Activated naive CD8-positive, alpha-beta T cell treated with anti-CD3 and anti-CD28 coated beads, Interleukin-2, amount 50 U/mL, for 24 hours (primary cell): ENCODE measurements around the gene SP4.

Experiments used
- ATAC-seq: fragments of 150-1000 bp; cut with Tn5 transposase; one replicate; pipeline ENCODE4 v1.10.0; 2021
- DNase-seq: peaks from one replicate; pipeline ENCODE4 v3.0.0; 2021
- H3K27ac Mint-ChIP-seq: one replicate; pipeline ENCODE4 v1.8.0; 2021; ENCODE audit warnings: mild to moderate bottlenecking, mixed read lengths
- H3K27me3 Mint-ChIP-seq: one replicate; pipeline ENCODE4 v1.8.0; 2021; ENCODE audit warnings: mixed read lengths
- H3K36me3 Mint-ChIP-seq: one replicate; pipeline ENCODE4 v1.8.0; 2021; ENCODE audit warnings: low read depth, mixed read lengths
- H3K4me1 Mint-ChIP-seq: one replicate; pipeline ENCODE4 v1.8.0; 2021; ENCODE audit warnings: mixed read lengths
- H3K4me3 Mint-ChIP-seq: one replicate; pipeline ENCODE4 v1.8.0; 2021; ENCODE audit warnings: mild to moderate bottlenecking, moderate library complexity, mixed read lengths
- H3K9me3 Mint-ChIP-seq: one replicate; pipeline ENCODE4 v1.8.0; 2021; ENCODE audit warnings: mixed read lengths

Gene SP4

GRCh38 chr7:21426286-21427181, 1.3 kb upstream of the SP4 start:
- H3K9me3 Mint-ChIP-seq: no peaks in the 10 kb centered on the region
- ATAC-seq: no peak
- H3K27me3 Mint-ChIP-seq: no peaks in the 10 kb centered on the region

GRCh38 chr7:21427182-21427870, 557 bp upstream of the SP4 start:
- peak overlapping the region; percentile 99 for H3K27ac Mint-ChIP-seq
- peak; percentile 99 for DNase-seq
- peak; percentile 82 for ATAC-seq
- no peaks in the 10 kb centered on the region for H3K27me3 Mint-ChIP-seq
- H3K4me3 Mint-ChIP-seq: peak overlapping the region; percentile 94
- H3K4me1 Mint-ChIP-seq: peaks cover 48% of the 10 kb centered on the region
- no peaks in the 10 kb centered on the region for H3K9me3 Mint-ChIP-seq
- peaks cover 16% of the 10 kb centered on the region for H3K36me3 Mint-ChIP-seq

More at GRCh38 chr7:21426286-21427181, 1.3 kb upstream of the SP4 start:
- Mint-ChIP-seq H3K4me3 (peak overlapping the region; percentile 78), H3K36me3 (peaks cover 16% of the 10 kb centered on the region), H3K4me1 (peaks cover 41% of the 10 kb centered on the region), H3K27ac (peak overlapping the region; percentile 79)
- no peak for DNase-seq

DNA sequence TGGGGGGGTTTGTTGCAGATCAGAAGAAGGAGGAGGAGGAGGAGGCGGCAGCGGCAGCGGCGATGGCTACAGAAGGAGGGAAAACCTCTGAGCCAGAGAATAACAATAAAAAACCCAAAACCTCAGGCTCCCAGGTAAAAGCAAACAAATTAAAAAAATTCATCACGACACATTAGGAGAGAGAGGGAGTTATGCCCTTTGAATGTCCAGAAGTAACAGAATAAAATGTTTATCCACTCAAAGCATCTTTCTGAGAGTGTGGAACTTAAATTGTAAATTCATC, 717 bp downstream of the SP4 start:
- H3K9me3 Mint-ChIP-seq: no peaks in the 10 kb centered on the region
- ATAC-seq (no peak), DNase-seq (no peak)
- peaks cover 23% of the 10 kb centered on the region for H3K36me3 Mint-ChIP-seq
- H3K27ac Mint-ChIP-seq: peak overlapping the region; percentile 89
- H3K4me3 Mint-ChIP-seq: peak overlapping the region; percentile 98
- H3K4me1 Mint-ChIP-seq: peaks cover 61% of the 10 kb centered on the region
- no peaks in the 10 kb centered on the region for H3K27me3 Mint-ChIP-seq

DNA sequence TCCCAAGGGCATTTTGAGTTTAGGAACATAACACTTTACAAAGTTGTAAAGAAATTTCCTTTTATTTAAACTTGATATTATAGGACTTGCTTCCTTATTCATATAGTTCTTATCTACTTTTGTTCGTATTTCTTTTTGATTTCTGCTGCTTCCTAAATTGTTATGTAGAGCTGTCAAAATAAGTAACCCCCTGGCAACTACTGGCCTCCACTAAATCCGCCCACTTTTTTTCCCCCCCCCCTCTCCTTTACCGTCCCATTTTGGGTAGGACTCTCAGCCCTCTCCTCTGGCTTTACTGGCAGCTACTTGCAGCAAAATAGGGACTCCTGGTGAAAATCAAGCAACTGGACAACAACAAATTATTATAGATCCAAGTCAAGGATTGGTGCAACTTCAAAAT, 1.1 kb downstream of the SP4 start:
- no peak for ATAC-seq
- Mint-ChIP-seq H3K4me3 (peak overlapping the region; percentile 98), H3K9me3 (no peaks in the 10 kb centered on the region), H3K4me1 (peaks cover 65% of the 10 kb centered on the region), H3K36me3 (peaks cover 25% of the 10 kb centered on the region), H3K27ac (peak overlapping the region; percentile 89), H3K27me3 (no peaks in the 10 kb centered on the region)
- no peak for DNase-seq

DNA sequence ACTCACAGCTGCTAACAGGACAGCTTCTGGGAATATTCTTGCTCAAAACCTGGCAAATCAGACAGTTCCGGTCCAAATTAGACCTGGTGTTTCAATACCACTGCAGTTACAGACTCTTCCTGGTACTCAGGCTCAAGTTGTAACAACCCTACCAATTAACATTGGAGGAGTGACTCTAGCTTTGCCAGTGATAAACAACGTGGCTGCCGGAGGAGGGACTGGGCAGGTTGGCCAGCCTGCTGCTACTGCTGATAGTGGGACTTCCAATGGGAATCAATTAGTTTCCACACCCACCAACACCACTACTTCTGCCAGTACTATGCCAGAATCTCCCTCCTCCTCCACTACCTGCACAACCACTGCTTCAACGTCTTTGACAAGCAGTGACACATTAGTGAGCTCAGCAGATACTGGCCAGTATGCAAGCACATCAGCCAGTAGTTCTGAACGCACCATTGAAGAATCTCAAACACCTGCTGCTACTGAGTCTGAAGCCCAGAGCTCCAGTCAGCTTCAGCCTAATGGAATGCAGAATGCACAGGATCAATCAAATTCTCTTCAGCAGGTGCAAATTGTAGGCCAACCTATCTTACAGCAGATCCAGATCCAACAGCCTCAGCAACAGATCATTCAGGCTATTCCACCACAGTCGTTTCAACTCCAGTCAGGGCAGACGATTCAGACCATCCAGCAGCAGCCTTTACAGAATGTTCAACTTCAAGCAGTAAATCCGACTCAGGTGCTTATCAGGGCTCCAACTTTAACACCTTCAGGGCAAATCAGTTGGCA, 2.1 kb downstream of the SP4 start:
- Mint-ChIP-seq H3K4me1 (peaks cover 73% of the 10 kb centered on the region), H3K27me3 (no peaks in the 10 kb centered on the region)
- no peak for DNase-seq

GRCh38 chr7:21430575-21430954, 2.7 kb downstream of the SP4 start:
- H3K9me3 Mint-ChIP-seq: no peaks in the 10 kb centered on the region
- H3K4me1 Mint-ChIP-seq: peaks cover 76% of the 10 kb centered on the region
- ATAC-seq (no peak), DNase-seq (no peak)
- no peak overlapping the region for H3K27ac Mint-ChIP-seq
- H3K4me3 Mint-ChIP-seq: peak overlapping the region; percentile 68
- no peaks in the 10 kb centered on the region for H3K27me3 Mint-ChIP-seq
- H3K36me3 Mint-ChIP-seq: peaks cover 35% of the 10 kb centered on the region

More for the DNA sequence above, 2.1 kb downstream of the SP4 start:
- ATAC-seq: no peak
- H3K36me3 Mint-ChIP-seq: peaks cover 32% of the 10 kb centered on the region
- no peak overlapping the region for H3K27ac Mint-ChIP-seq
- H3K9me3 Mint-ChIP-seq: no peaks in the 10 kb centered on the region
- H3K4me3 Mint-ChIP-seq: peak overlapping the region; percentile 98

DNA sequence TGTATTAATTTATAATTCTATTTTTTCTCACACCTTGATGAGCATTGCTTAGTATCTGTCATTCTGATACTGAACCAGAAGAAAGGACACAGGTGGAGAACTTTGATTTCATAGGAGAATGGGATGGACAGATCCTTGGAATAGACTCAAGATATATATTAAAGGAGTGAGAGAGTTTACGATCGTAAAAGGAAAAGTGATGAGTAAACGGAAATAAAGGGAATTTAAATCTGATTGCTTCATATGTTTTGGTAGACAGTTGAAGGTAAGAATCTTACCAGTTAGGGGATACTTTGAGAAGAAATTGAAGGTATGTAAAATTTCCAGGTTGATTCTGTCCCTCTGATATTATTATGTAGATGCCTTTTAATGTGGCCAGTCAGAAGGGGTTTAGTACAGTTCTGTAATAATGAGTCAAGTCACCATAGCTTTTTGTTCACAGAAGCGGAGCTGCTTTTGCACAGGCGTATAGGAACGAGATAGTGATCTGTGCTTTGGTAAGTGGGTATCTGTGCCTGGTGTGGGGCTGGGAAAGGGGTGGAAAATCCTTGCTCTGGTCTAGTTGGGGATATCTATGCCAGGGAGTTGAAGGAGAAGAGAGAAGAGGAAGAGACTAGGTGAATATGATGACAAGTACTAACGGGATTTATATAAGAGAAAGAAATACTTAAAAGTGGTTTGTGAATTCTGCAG, 15.4 kb downstream of the SP4 start:
- Mint-ChIP-seq H3K27ac (no peak overlapping the region), H3K4me1 (peaks cover 31% of the 10 kb centered on the region), H3K9me3 (no peaks in the 10 kb centered on the region), H3K36me3 (peaks cover 45% of the 10 kb centered on the region), H3K27me3 (no peaks in the 10 kb centered on the region), H3K4me3 (no peak overlapping the region)
- no peak for ATAC-seq
- no peak for DNase-seq

- peaks cover 19% of the 10 kb centered on the region for H3K4me1 Mint-ChIP-seq
- peaks cover 57% of the 10 kb centered on the region for H3K36me3 Mint-ChIP-seq
- H3K9me3 Mint-ChIP-seq: peaks cover 20% of the 10 kb centered on the region
- H3K4me3 Mint-ChIP-seq: no peak overlapping the region
- no peak for ATAC-seq
- no peak overlapping the region for H3K27ac Mint-ChIP-seq
- H3K27me3 Mint-ChIP-seq: no peaks in the 10 kb centered on the region
- no peak for DNase-seq
Measured at GRCh38 chr7:21448974-21449373, 21.1 kb downstream of the SP4 start.

DNA sequence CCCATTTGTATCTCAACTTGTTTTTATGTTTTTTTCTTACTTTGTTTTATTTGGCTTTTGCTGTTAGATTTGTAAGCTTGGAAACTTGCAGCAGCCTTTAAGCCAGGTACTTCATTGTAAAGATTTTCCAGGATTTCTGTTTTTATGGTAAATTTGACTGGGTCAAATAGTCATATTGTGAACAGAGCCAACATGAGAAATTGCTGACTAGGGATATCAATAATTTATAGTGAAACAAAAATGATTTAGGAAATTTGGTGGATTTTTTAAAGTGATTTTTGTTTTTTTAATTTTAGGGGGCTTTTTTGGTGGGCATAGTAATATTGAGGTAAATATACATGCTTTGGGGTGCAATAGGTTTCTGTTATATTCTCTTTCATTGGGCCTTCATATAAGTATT, 22.2 kb downstream of the SP4 start:
- no peak overlapping the region for H3K27ac Mint-ChIP-seq
- H3K4me3 Mint-ChIP-seq: no peak overlapping the region
- H3K4me1 Mint-ChIP-seq: peaks cover 19% of the 10 kb centered on the region
- H3K9me3 Mint-ChIP-seq: peaks cover 27% of the 10 kb centered on the region
- DNase-seq (no peak), ATAC-seq (no peak)
- no peaks in the 10 kb centered on the region for H3K27me3 Mint-ChIP-seq
- H3K36me3 Mint-ChIP-seq: peaks cover 62% of the 10 kb centered on the region

DNA sequence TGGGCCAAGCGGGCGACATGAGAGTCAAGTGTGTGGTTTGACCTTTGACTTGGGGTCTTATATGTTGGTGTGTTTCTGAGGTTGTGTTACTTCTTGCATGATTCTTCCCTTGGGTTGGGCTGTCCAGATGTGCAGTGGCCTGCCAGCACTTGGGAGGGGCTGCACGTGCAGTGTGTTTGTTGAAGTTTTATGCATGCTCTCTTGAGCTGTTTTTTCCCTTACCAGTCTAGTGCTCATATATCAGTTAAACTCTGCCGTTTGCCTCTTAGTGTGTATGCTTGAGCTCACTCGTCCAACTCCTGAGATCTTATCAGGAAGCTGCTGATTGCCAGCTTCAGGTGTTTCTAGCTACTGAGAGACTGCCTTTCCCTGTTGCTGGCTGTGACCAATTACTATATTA, 23.1 kb downstream of the SP4 start:
- H3K36me3 Mint-ChIP-seq: peaks cover 64% of the 10 kb centered on the region
- ATAC-seq (no peak), DNase-seq (no peak)
- no peak overlapping the region for H3K27ac Mint-ChIP-seq
- H3K4me3 Mint-ChIP-seq: no peak overlapping the region
- peaks cover 27% of the 10 kb centered on the region for H3K9me3 Mint-ChIP-seq
- H3K4me1 Mint-ChIP-seq: peaks cover 19% of the 10 kb centered on the region
- H3K27me3 Mint-ChIP-seq: no peaks in the 10 kb centered on the region

GRCh38 chr7:21454182-21454581, 26.3 kb downstream of the SP4 start:
- no peak for ATAC-seq
- Mint-ChIP-seq H3K27me3 (no peaks in the 10 kb centered on the region), H3K9me3 (peaks cover 30% of the 10 kb centered on the region), H3K4me3 (no peak overlapping the region), H3K4me1 (peaks cover 12% of the 10 kb centered on the region), H3K36me3 (peaks cover 75% of the 10 kb centered on the region), H3K27ac (no peak overlapping the region)
- DNase-seq: no peak

DNA sequence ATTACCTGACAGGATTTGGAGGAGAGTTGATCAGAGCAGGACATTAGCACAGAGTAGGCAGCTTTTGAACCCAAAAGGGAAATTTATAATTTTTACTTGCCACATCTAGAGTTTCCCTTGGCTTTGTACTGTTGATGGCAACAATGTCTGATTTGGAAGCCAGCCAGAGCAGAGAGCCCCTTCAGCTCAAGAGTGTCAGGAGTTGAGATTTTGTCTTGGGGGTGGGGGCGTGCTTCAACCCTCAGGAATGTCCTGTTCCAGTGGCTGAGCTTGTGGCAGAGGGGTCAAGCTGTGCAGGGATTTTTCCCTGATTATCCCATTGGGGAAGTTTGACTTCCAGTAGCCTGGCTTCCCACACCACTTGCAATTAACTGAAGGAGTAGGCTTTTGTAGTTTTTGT, 27.0 kb downstream of the SP4 start:
- Mint-ChIP-seq H3K36me3 (peaks cover 81% of the 10 kb centered on the region), H3K4me3 (no peak overlapping the region), H3K4me1 (peaks cover 12% of the 10 kb centered on the region), H3K27ac (no peak overlapping the region), H3K9me3 (peaks cover 35% of the 10 kb centered on the region), H3K27me3 (no peaks in the 10 kb centered on the region)
- DNase-seq: no peak
- no peak for ATAC-seq

GRCh38 chr7:21461282-21461681, 33.4 kb downstream of the SP4 start:
- Mint-ChIP-seq H3K27me3 (no peaks in the 10 kb centered on the region), H3K9me3 (peaks cover 12% of the 10 kb centered on the region), H3K4me3 (no peak overlapping the region), H3K27ac (no peak overlapping the region), H3K36me3 (peaks cover 46% of the 10 kb centered on the region), H3K4me1 (peaks cover 21% of the 10 kb centered on the region)
- ATAC-seq (no peak), DNase-seq (no peak)

GRCh38 chr7:21462081-21462480, 34.2 kb downstream of the SP4 start:
- Mint-ChIP-seq H3K4me3 (no peak overlapping the region), H3K36me3 (peaks cover 44% of the 10 kb centered on the region), H3K9me3 (peaks cover 9% of the 10 kb centered on the region), H3K27ac (no peak overlapping the region), H3K27me3 (no peaks in the 10 kb centered on the region), H3K4me1 (peaks cover 19% of the 10 kb centered on the region)
- no peak for ATAC-seq
- no peak for DNase-seq
